MM.1S (cell line): ENCODE data around the gene RSBN1.

Source experiments
- EZH2 ChIP-seq: fragments of 300-600 bp; sonication (generic); optimal IDR thresholded peaks from 2 replicates; pipeline ENCODE3; 2017; ENCODE audit warnings: low read depth, mild to moderate bottlenecking, antibody characterized with exemption, low read length, mixed read lengths
- EZH2phosphoT487 ChIP-seq: fragments of 300-600 bp; sonication (generic); IDR thresholded peaks from 2 replicates; pipeline ENCODE4 v1.6.1; 2018; ENCODE audit warnings: antibody characterized with exemption, low read length
- TF ChIP-seq, protein P1 (sequence below): fragments of 300-600 bp; sonication (generic); IDR thresholded peaks from 2 replicates; pipeline ENCODE4 v1.5.1; 2016; ENCODE audit warnings: antibody characterized with exemption, low read length, mixed read lengths

DNA sequence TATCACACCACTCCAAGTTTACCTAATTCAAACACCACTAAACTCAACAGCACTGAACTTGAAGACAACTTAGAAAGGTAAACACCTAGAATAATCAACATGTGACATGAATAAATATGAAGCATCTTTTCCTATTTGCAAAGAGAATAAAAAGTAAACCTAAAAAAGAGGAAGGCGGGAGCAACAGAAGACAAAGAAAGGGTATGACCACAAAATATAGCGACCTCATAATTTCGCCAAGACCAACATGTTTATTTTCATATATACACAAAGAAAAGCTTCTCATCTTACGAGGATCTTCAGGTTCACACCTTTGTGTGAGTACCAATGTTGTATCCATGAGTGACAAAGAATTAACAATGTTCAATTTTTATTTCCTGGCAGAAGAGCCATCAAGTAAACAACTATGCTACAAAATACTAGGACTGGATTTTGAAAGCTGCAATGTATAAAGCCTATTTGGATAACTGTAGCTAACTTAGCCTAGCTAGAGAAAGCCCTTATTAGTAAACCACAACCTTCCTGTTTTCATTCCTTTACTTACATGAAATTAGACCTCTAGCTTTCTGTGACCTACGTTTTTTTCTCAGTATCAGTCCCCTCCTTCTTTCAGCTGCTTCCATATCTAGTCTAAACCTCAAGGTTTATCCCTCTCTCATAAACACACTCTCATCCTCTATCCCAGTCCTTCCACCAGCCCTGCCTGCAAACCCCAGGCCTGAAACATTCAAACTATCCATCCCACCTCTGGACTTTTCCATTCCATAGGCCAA, 31.7 kb downstream of the RSBN1 start:
- TF ChIP-seq EZH2 = no peak
- TF ChIP-seq, protein P1, sequence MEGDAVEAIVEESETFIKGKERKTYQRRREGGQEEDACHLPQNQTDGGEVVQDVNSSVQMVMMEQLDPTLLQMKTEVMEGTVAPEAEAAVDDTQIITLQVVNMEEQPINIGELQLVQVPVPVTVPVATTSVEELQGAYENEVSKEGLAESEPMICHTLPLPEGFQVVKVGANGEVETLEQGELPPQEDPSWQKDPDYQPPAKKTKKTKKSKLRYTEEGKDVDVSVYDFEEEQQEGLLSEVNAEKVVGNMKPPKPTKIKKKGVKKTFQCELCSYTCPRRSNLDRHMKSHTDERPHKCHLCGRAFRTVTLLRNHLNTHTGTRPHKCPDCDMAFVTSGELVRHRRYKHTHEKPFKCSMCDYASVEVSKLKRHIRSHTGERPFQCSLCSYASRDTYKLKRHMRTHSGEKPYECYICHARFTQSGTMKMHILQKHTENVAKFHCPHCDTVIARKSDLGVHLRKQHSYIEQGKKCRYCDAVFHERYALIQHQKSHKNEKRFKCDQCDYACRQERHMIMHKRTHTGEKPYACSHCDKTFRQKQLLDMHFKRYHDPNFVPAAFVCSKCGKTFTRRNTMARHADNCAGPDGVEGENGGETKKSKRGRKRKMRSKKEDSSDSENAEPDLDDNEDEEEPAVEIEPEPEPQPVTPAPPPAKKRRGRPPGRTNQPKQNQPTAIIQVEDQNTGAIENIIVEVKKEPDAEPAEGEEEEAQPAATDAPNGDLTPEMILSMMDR = no peak
- TF ChIP-seq EZH2phosphoT487 = no peak
